SK-N-SH (cell line): Measurements from ENCODE around the gene CTCFL. TPM values are rescaled to one million over a fixed set of nuclear protein-coding genes. Genes with fewer than 3 reads are reported as not detected.

Source experiments
- CTCF ChIA-PET: fragments of 300-600, 350-600 bp; formaldehyde crosslinking; extraction: SDS; loops from one replicate; lab custom pipeline; 2021; lab: Yijun Ruan, JAX
- POLR2A ChIA-PET: fragments of 350-600 bp; sonication (Branson Sonifier 250); formaldehyde crosslinking; extraction: SDS; loops from one replicate; lab custom pipeline; 2020; ENCODE audit warnings: antibody characterized with exemption, inconsistent platforms; lab: Yijun Ruan, JAX
- DNase-seq: peaks from one replicate; pipeline ENCODE4 v3.0.0; 2012
- H2AFZ ChIP-seq: fragments of 200-600 bp; sonication (generic); 2 replicates; pipeline ENCODE4 v1.8.1; 2016; ENCODE audit warnings: antibody characterized with exemption, mild to moderate bottlenecking, low read depth
- H3F3A ChIP-seq: fragments of 200-600 bp; sonication (generic); replicated peaks from 2 replicates; pipeline ENCODE3; 2016; ENCODE audit warnings: antibody characterized with exemption, mild to moderate bottlenecking; ENCODE audit not compliant: insufficient read depth
- H3K27ac ChIP-seq, 2 experiments: fragments of 200-500 bp in 1 of 2; fragments of 200-600 bp in 1 of 2; sonication (Bioruptor generic) in 1 of 2; sonication (generic), shearing (Covaris generic) in 1 of 2; 2 replicates each; pipeline versions ENCODE4 v1.5.1 to v1.6.1; 2014 to 2016; ENCODE audit warnings: low read depth in 2 of 2, inconsistent platforms in 1 of 2, low read length in 1 of 2, mild to moderate bottlenecking in 1 of 2, mixed read lengths in 1 of 2
- H3K27me3 ChIP-seq: fragments of 200-600 bp; sonication (generic), shearing (Covaris generic); 2 replicates; pipeline ENCODE4 v1.6.1; 2016; ENCODE audit warnings: mixed run types; ENCODE audit not compliant: insufficient read depth
- H3K36me3 ChIP-seq, 2 experiments: fragments of 200-500 bp in 1 of 2; fragments of 200-600 bp in 1 of 2; sonication (Bioruptor generic) in 1 of 2; sonication (generic) in 1 of 2; replicated peaks in 1 of 2; 2 replicates each; pipeline versions ENCODE3 to v1.5.1; 2014 to 2016; ENCODE audit warnings: low read length in 1 of 2, mild to moderate bottlenecking in 1 of 2; ENCODE audit not compliant: insufficient read depth in 2 of 2, control insufficient read depth in 1 of 2
- H3K4me1 ChIP-seq, 2 experiments: fragments of 200-500 bp in 1 of 2; fragments of 200-600 bp in 1 of 2; sonication (Bioruptor generic) in 1 of 2; sonication (generic), shearing (Covaris generic) in 1 of 2; 2 replicates each; pipeline versions ENCODE4 v1.5.1 to v1.6.1; 2014 to 2016; ENCODE audit warnings: low read depth in 1 of 2, low read length in 1 of 2, mixed run types in 1 of 2; ENCODE audit not compliant: insufficient read depth in 2 of 2, control insufficient read depth in 1 of 2
- H3K4me2 ChIP-seq: fragments of 200-600 bp; sonication (generic), shearing (Covaris generic); 2 replicates; pipeline ENCODE4 v1.6.1; 2017; ENCODE audit warnings: mixed run types
- H3K4me3 ChIP-seq, 2 experiments: fragments of 200-500 bp in 1 of 2; fragments of 200-600 bp in 1 of 2; sonication (Bioruptor generic) in 1 of 2; sonication (generic), shearing (Covaris generic) in 1 of 2; 2 replicates each; pipeline versions ENCODE4 v1.5.1 to v1.8.1; 2014 to 2016; ENCODE audit warnings: low read depth in 2 of 2, inconsistent platforms in 1 of 2, low read length in 1 of 2, mild to moderate bottlenecking in 1 of 2, mixed read lengths in 1 of 2, moderate library complexity in 1 of 2
- H3K79me2 ChIP-seq: fragments of 200-600 bp; sonication (generic); 2 replicates; pipeline ENCODE4 v1.8.1; 2017; ENCODE audit warnings: mild to moderate bottlenecking; ENCODE audit not compliant: insufficient read depth
- H3K9ac ChIP-seq: fragments of 200-600 bp; sonication (generic); 2 replicates; pipeline ENCODE4 v1.6.1; 2017; ENCODE audit warnings: mixed run types
- H3K9me2 ChIP-seq: fragments of 200-600 bp; sonication (generic); 2 replicates; pipeline ENCODE4 v1.6.1; 2017; ENCODE audit warnings: mixed run types
- H3K9me3 ChIP-seq: fragments of 200-600 bp; sonication (generic); 2 replicates; pipeline ENCODE4 v1.6.1; 2017; ENCODE audit warnings: mixed run types, mild to moderate bottlenecking, moderate library complexity
- H4K20me1 ChIP-seq: fragments of 200-600 bp; sonication (generic); 2 replicates; pipeline ENCODE4 v1.6.1; 2017; ENCODE audit warnings: mild to moderate bottlenecking, mixed run types; ENCODE audit not compliant: insufficient read depth
- CHD2 ChIP-seq: fragments of 150-350 bp; IDR thresholded peaks from 2 replicates; pipeline ENCODE4 v1.6.1; 2018; ENCODE audit warnings: low read length; ENCODE audit not compliant: partially characterized antibody
- CTCF ChIP-seq: fragments of 200-600 bp; sonication (generic); IDR thresholded peaks from 2 replicates; pipeline ENCODE4 v1.6.1; 2017; ENCODE audit warnings: antibody characterized with exemption, mild to moderate bottlenecking, moderate library complexity
- ELF1 ChIP-seq: IDR thresholded peaks from 2 replicates; pipeline ENCODE4 v1.4.0; 2012
- EP300 ChIP-seq, 2 experiments: IDR thresholded peaks; 2 replicates each; pipeline versions ENCODE4 v1.4.0 to v1.6.1; 2012; ENCODE audit warnings: borderline replicate concordance in 1 of 2, low read depth in 1 of 2, low read length in 1 of 2
- EZH2phosphoT487 ChIP-seq: fragments of 200-600 bp; sonication (generic); IDR thresholded peaks from 2 replicates; pipeline ENCODE4 v1.6.1; 2017; ENCODE audit warnings: low read depth, mixed run types, mild to moderate bottlenecking, antibody characterized with exemption, moderate library complexity, borderline replicate concordance
- FOSL2 ChIP-seq: IDR thresholded peaks from 2 replicates; pipeline ENCODE4 v1.4.0; 2012; ENCODE audit warnings: low read depth, mild to moderate bottlenecking, moderate library complexity, borderline replicate concordance
- FOXJ3 ChIP-seq: sonication (generic); formaldehyde crosslinking; IDR thresholded peaks from 2 replicates; pipeline ENCODE4 v1.5.1; 2020; ENCODE audit warnings: mild to moderate bottlenecking, missing genetic modification reagents
- GATA2 ChIP-seq: sonication (generic); formaldehyde crosslinking; IDR thresholded peaks from 2 replicates; pipeline ENCODE4 v1.5.0; 2020; ENCODE audit warnings: mild to moderate bottlenecking, missing genetic modification reagents
- IRF3 ChIP-seq: fragments of 150-350 bp; IDR thresholded peaks from 2 replicates; pipeline ENCODE4 v1.6.1; 2016; ENCODE audit warnings: mild to moderate bottlenecking, low read depth, low read length
- MAX ChIP-seq: IDR thresholded peaks from 2 replicates; pipeline ENCODE4 v1.4.0; 2012; ENCODE audit warnings: low read depth
- NFIC ChIP-seq: IDR thresholded peaks from 2 replicates; pipeline ENCODE4 v1.4.0; 2012; ENCODE audit warnings: borderline replicate concordance
- NRF1 ChIP-seq: IDR thresholded peaks from 2 replicates; pipeline ENCODE4 v1.6.1; 2012; ENCODE audit warnings: low read depth, mild to moderate bottlenecking, low read length
- PBX3 ChIP-seq: IDR thresholded peaks from 2 replicates; pipeline ENCODE4; 2012
- POLR2AphosphoS5 ChIP-seq: IDR thresholded peaks from 2 replicates; pipeline ENCODE4 v1.6.1; 2012; ENCODE audit warnings: low read depth, low read length
- RAD21 ChIP-seq: IDR thresholded peaks from 2 replicates; pipeline ENCODE4 v1.6.1; 2012; ENCODE audit warnings: mild to moderate bottlenecking, low read length
- REST ChIP-seq: IDR thresholded peaks from 2 replicates; pipeline ENCODE4 v1.6.1; 2012; ENCODE audit warnings: mild to moderate bottlenecking, low read depth, low read length, moderate library complexity
- RFX5 ChIP-seq: IDR thresholded peaks from 2 replicates; pipeline ENCODE4 v1.6.1; 2012; ENCODE audit warnings: mild to moderate bottlenecking, improper control_type of control experiment, low read length
- RXRA ChIP-seq: IDR thresholded peaks from 2 replicates; pipeline ENCODE4 v1.4.0; 2012; ENCODE audit warnings: low read depth, mild to moderate bottlenecking, borderline replicate concordance
- SMC3 ChIP-seq: IDR thresholded peaks from 2 replicates; pipeline ENCODE4 v1.6.1; 2012; ENCODE audit warnings: low read depth, low read length, improper control_type of control experiment
- USF2 ChIP-seq: fragments of 150-350 bp; IDR thresholded peaks from 2 replicates; pipeline ENCODE4 v1.6.1; 2017; ENCODE audit warnings: antibody characterized with exemption, low read length, low read depth, borderline replicate concordance
- WGBS: methylation state at CpG from one replicate; pipeline ENCODE4 v1.1.6; 2017; ENCODE audit warnings: low lambda C conversion rate; 5-methylcytosine and 5-hydroxymethylcytosine counted together
- polyA plus RNA-seq, 3 experiments: library from polyadenylated mRNA; depleted of rRNA; stranded (reverse); fragments of >200 nt; gene quantifications; 2 replicates each; pipeline ENCODE4 v1.2.3, GENCODE V29; 2012

Gene CTCFL
- polyA plus RNA-seq, 1 of the 3 experiments (the other 2 are of a cell fraction), result not detected

- H3K27me3 ChIP-seq, result peaks cover 15% of the 10 kb centered on the region; the same call in 1 of the 2 replicates
- no peak for DNase-seq
- H3K4me1 ChIP-seq, result no peaks in the 10 kb centered on the region
- no peaks in the 10 kb centered on the region for H4K20me1 ChIP-seq
- CTCF ChIA-PET, result interaction anchor here (1.0 to 1.6 kb wide), 2 partner anchors 12 to 26 kb away, joined by 3 to 5 read pairs; no protein-coding TSS in a partner anchor
- no peak overlapping the region for H3K4me3 ChIP-seq
- no peaks in the 10 kb centered on the region for H3K9me2 ChIP-seq
- no peaks in the 10 kb centered on the region for H3K9me3 ChIP-seq
- no peak overlapping the region for H3K27ac ChIP-seq
- POLR2A ChIA-PET, result no interaction called here
- TF ChIP-seq GATA2 (CRISPR knock-in tag), result no peak
- no peak for TF ChIP-seq ELF1
- no peak for TF ChIP-seq RFX5
- no peak for TF ChIP-seq FOSL2
- no peak for TF ChIP-seq CHD2
- no peak for TF ChIP-seq IRF3
- no peak for TF ChIP-seq MAX
- TF ChIP-seq POLR2AphosphoS5, result no peak
- TF ChIP-seq RXRA, result no peak
- TF ChIP-seq REST, result no peak
- TF ChIP-seq PBX3, result no peak
- TF ChIP-seq NFIC, result no peak
- TF ChIP-seq CTCF, result no peak
- TF ChIP-seq SMC3, result no peak
- no peak for TF ChIP-seq FOXJ3 (CRISPR knock-in tag)
- TF ChIP-seq EP300 (IDR thresholded peaks at IDR 0.05; ENCODE audit: borderline replicate concordance in 1 of 2, low read depth in 1 of 2, low read length in 1 of 2), result no peak
- no peak for TF ChIP-seq USF2
- TF ChIP-seq RAD21, result no peak
- no peak for TF ChIP-seq NRF1
- TF ChIP-seq EZH2phosphoT487, result no peak
- H3K36me3 ChIP-seq, result no peaks in the 10 kb centered on the region
- H3K79me2 ChIP-seq, result no peaks in the 10 kb centered on the region
- H3K4me2 ChIP-seq, result no peak overlapping the region
- H3K9ac ChIP-seq, result no peak overlapping the region
- H3F3A ChIP-seq, result no peaks in the 10 kb centered on the region
- no peak overlapping the region for H2AFZ ChIP-seq
- 60% methylated on average over 11 of the region's 11 CpGs for WGBS
Observed at GRCh38 chr20:57553376-57554018, 28.6 kb upstream of the CTCFL start.
